Prostate gland (tissue), 2 donors: ENCODE results near the gene ZNF80.

Source experiments
- CTCF ChIP-seq, 4 experiments: fragments of 200-600 bp in 2 of 4; fragments of 450-650 bp in 2 of 4; sonication (generic) in 2 of 4; IDR thresholded peaks; 1 replicate in 3 of 4; 2 replicates in 1 of 4; pipeline ENCODE4 v1.5.1; 2016 to 2019; ENCODE audit warnings: antibody characterized with exemption in 4 of 4, mild to moderate bottlenecking in 2 of 4, moderate library complexity in 2 of 4
- POLR2A ChIP-seq: fragments of 450-650 bp; IDR thresholded peaks from one replicate; pipeline ENCODE4 v1.6.1; 2016; ENCODE audit warnings: antibody characterized with exemption, mild to moderate bottlenecking

GRCh38 chr3:114272271-114272670, 34.9 kb upstream of the ZNF80 start:
- TF ChIP-seq CTCF (IDR thresholded peaks at IDR 0.05) (no peak), POLR2A (no peak)
